OCI-LY3 (cell line): Measurements from ENCODE around the gene NOS1.

Experiments used
- H2AFZ ChIP-seq: fragments of 200-600, 300-600 bp; shearing (Covaris generic); 2 replicates; pipeline ENCODE4 v1.6.0; 2014; ENCODE audit warnings: antibody characterized with exemption, low read depth, low read length
- H3K27ac ChIP-seq: fragments of 200-600, 300-600 bp; sonication (generic); 2 replicates; pipeline ENCODE4 v1.5.1; 2014; ENCODE audit warnings: mild to moderate bottlenecking, low read length, moderate library complexity, mixed read lengths
- H3K27me3 ChIP-seq: fragments of 200-600, 300-600 bp; sonication (generic); 2 replicates; pipeline ENCODE4 v1.6.1; 2014; ENCODE audit warnings: low read depth, low read length, mixed read lengths
- H3K36me3 ChIP-seq: fragments of 200-600, 300-600 bp; sonication (generic); replicated peaks from 2 replicates; pipeline ENCODE3; 2014; ENCODE audit warnings: low read depth, low read length, mixed read lengths
- H3K4me1 ChIP-seq: fragments of 300-600, 200-600 bp; sonication (generic); 2 replicates; pipeline ENCODE4 v1.6.1; 2014; ENCODE audit warnings: low read length, mixed read lengths
- H3K4me2 ChIP-seq: fragments of 200-600, 300-600 bp; sonication (generic); 2 replicates; pipeline ENCODE4 v1.6.1; 2014; ENCODE audit warnings: low read length, mixed read lengths
- H3K4me3 ChIP-seq: fragments of 300-600, 200-600 bp; sonication (generic); 2 replicates; pipeline ENCODE4 v1.5.1; 2014; ENCODE audit warnings: antibody characterized with exemption, mild to moderate bottlenecking, low read length, moderate library complexity
- H3K79me2 ChIP-seq: fragments of 300-600, 200-600 bp; shearing (Covaris generic); 2 replicates; pipeline ENCODE4 v1.6.1; 2014; ENCODE audit warnings: mild to moderate bottlenecking, low read length, mixed read lengths
- H3K9ac ChIP-seq: fragments of 300-600, 200-600 bp; shearing (Covaris generic); 2 replicates; pipeline ENCODE4 v1.6.0; 2014; ENCODE audit warnings: mild to moderate bottlenecking, low read length, moderate library complexity
- H3K9me3 ChIP-seq: fragments of 200-600, 300-600 bp; shearing (Covaris generic); 2 replicates; pipeline ENCODE4 v1.6.1; 2014; ENCODE audit warnings: low read length, mixed read lengths; ENCODE audit not compliant: insufficient read depth
- H4K20me1 ChIP-seq: fragments of 200-600, 300-600 bp; sonication (generic); 2 replicates; pipeline ENCODE4 v1.6.1; 2016; ENCODE audit warnings: low read length, mixed read lengths; ENCODE audit not compliant: insufficient read depth
- EZH2phosphoT487 ChIP-seq: fragments of 200-600 bp; shearing (Covaris generic); IDR thresholded peaks from 2 replicates; pipeline ENCODE4 v1.6.1; 2018; ENCODE audit warnings: antibody characterized with exemption, mixed run types, low read depth
- TF ChIP-seq, protein P1 (sequence below): fragments of 200-600, 300-600 bp; sonication (generic); IDR thresholded peaks from 2 replicates; pipeline ENCODE4 v1.5.1; 2014; ENCODE audit warnings: antibody characterized with exemption, low read length, low read depth

Gene NOS1

DNA sequence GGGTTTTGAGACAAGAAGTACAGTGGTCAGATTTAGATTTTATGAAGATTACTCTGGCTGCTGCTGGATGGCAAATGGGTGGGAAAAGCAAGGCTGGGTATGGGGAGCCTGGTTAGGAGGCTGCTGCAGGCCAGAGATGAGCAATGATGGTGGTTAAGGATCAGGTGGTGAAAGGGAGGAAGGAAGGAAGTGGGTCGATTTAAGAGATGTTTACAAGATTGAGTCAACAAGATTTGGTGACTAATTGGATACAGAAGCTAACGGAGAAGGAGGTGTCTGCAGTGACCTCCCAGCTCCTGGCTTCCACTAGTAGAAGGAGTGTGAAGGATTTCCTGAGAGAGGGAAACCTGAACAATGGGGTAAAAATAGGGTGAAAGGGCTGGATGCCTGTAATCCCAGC is 18.7 kb downstream of the NOS1 start:
- H3K79me2 ChIP-seq = no peaks in the 10 kb centered on the region
- no peak overlapping the region for H3K4me2 ChIP-seq
- no peak overlapping the region for H3K4me3 ChIP-seq
- H3K36me3 ChIP-seq = no peaks in the 10 kb centered on the region
- H3K27ac ChIP-seq = no peak overlapping the region
- no peak overlapping the region for H3K9ac ChIP-seq
- H4K20me1 ChIP-seq = no peaks in the 10 kb centered on the region
- H3K9me3 ChIP-seq = no peaks in the 10 kb centered on the region
- no peak for TF ChIP-seq EZH2phosphoT487
- TF ChIP-seq, protein P1, sequence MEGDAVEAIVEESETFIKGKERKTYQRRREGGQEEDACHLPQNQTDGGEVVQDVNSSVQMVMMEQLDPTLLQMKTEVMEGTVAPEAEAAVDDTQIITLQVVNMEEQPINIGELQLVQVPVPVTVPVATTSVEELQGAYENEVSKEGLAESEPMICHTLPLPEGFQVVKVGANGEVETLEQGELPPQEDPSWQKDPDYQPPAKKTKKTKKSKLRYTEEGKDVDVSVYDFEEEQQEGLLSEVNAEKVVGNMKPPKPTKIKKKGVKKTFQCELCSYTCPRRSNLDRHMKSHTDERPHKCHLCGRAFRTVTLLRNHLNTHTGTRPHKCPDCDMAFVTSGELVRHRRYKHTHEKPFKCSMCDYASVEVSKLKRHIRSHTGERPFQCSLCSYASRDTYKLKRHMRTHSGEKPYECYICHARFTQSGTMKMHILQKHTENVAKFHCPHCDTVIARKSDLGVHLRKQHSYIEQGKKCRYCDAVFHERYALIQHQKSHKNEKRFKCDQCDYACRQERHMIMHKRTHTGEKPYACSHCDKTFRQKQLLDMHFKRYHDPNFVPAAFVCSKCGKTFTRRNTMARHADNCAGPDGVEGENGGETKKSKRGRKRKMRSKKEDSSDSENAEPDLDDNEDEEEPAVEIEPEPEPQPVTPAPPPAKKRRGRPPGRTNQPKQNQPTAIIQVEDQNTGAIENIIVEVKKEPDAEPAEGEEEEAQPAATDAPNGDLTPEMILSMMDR = no peak
- H3K4me1 ChIP-seq = no peaks in the 10 kb centered on the region
- H3K27me3 ChIP-seq = no peaks in the 10 kb centered on the region; the same call in none of the 2 replicates
- H2AFZ ChIP-seq = no peak overlapping the region

DNA sequence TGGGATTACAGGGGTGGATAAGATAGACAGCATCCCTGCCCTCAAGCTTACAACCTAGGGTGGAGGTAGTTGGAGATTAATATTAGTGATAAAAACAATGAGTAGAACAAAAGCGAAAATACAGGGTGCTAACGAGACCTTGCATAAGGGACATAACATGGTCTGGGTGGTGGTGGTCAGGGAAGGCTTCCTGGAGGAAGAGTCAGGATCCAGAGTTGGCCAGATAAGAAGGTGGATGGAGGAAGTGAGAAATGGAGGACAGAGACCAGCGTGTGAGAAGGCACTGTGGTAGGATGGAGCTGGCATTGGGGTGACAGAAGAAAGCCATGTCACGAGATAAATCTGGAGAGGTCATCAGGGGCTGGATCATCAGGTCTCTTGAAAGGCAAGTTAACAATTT is 19.2 kb downstream of the NOS1 start:
- Histone ChIP-seq H3K4me2 (no peak overlapping the region), H3K4me3 (no peak overlapping the region), H3K79me2 (no peaks in the 10 kb centered on the region), H3K27ac (no peak overlapping the region), H4K20me1 (no peaks in the 10 kb centered on the region), H3K9me3 (no peaks in the 10 kb centered on the region), H3K9ac (no peak overlapping the region), H2AFZ (no peak overlapping the region), H3K36me3 (no peaks in the 10 kb centered on the region), H3K27me3 (no peaks in the 10 kb centered on the region; the same call in 1 of the 2 replicates), H3K4me1 (no peaks in the 10 kb centered on the region)
- TF ChIP-seq, protein P1 = no peak
- TF ChIP-seq EZH2phosphoT487 = no peak

- peaks cover 9% of the 10 kb centered on the region for H3K27me3 ChIP-seq
- no peak for TF ChIP-seq EZH2phosphoT487
- TF ChIP-seq, protein P1 = no peak
- no peaks in the 10 kb centered on the region for H3K9me3 ChIP-seq
- no peak overlapping the region for H3K4me2 ChIP-seq
- H3K4me3 ChIP-seq = no peak overlapping the region
- H3K4me1 ChIP-seq = no peaks in the 10 kb centered on the region
- H3K9ac ChIP-seq = no peak overlapping the region
- H3K27ac ChIP-seq = no peak overlapping the region
- H3K36me3 ChIP-seq = no peaks in the 10 kb centered on the region
- no peaks in the 10 kb centered on the region for H4K20me1 ChIP-seq
- no peaks in the 10 kb centered on the region for H3K79me2 ChIP-seq
- no peak overlapping the region for H2AFZ ChIP-seq
Observed at GRCh38 chr12:117339104-117339503, 22.3 kb downstream of the NOS1 start.

- H3K9me3 ChIP-seq = no peaks in the 10 kb centered on the region
- H3K9ac ChIP-seq = no peak overlapping the region
- H3K4me2 ChIP-seq = no peak overlapping the region
- no peak overlapping the region for H3K27ac ChIP-seq
- H3K4me1 ChIP-seq = 0 out of 2 replicates have a peak, but pooled peaks cover 6% of the 10 kb centered on the region
- H3K79me2 ChIP-seq = no peaks in the 10 kb centered on the region
- no peaks in the 10 kb centered on the region for H4K20me1 ChIP-seq
- TF ChIP-seq EZH2phosphoT487 = no peak
- TF ChIP-seq, protein P1 = no peak
- H3K27me3 ChIP-seq = peaks cover 12% of the 10 kb centered on the region
- H3K4me3 ChIP-seq = no peak overlapping the region
- H3K36me3 ChIP-seq = no peaks in the 10 kb centered on the region
- no peak overlapping the region for H2AFZ ChIP-seq
Observed at GRCh38 chr12:117334855-117335587, 26.4 kb downstream of the NOS1 start.
